SW480 (cell line): ENCODE results near the gene SHQ1.
"Not testable (repeated sequence)": the region's sequence is repeated elsewhere in the genome, so short reads cannot be mapped to it uniquely, and the experiment has no call there.

Source experiments
- DNase-seq: peaks from one replicate; pipeline ENCODE4 v3.0.0-alpha.2; 2016; ENCODE audit warnings: low spot score

SHQ1 gene

DNA sequence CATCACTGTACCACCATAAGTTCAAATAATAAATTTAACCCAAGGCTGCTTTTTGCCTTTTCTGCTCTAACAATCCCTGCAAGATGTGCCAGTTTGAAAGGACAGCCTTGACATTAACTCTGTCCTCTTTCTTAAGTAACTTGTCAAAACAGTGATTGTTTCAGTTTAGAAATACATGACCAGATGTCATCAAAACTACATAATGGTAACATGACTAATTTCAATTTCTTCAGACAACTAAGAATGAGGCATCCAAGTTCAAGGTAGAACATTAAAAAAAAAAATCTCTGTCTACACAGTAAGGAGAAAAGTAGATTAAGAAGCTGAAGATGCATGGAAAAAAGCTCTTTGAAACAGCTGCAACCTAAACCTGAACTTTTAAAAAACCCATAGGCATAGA is 47.4 kb downstream of the SHQ1 start:
- DNase-seq, result no peak

- DNase-seq, result no peak
Measured at GRCh38 chr3:72798552-72799195, 49.6 kb downstream of the SHQ1 start.

- DNase-seq, result no peak
Measured at GRCh38 chr3:72797773-72798543, 50.3 kb downstream of the SHQ1 start.

- DNase-seq, result no peak
Measured at GRCh38 chr3:72794079-72794478, 54.2 kb downstream of the SHQ1 start.

GRCh38 chr3:72791161-72791560 is 57.1 kb downstream of the SHQ1 start:
- no peak for DNase-seq

DNA sequence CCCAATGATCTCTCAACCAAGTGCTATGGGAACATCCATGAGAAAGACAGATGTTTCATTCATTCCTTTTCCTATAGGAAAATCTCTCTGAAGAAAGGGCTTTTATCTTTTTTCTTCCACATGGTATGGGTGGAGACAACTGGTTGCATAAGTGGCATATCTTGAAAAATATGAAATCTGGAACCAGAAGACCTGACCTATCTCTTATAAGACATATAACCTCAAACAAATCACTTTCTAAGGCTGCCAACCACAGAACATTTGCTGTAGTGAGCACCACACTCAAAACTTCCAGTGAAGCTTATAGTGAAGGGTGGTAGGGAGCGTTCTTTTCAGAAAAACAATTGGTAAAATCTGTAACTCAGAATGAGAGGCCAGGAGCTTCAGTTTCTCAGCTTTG is 58.5 kb downstream of the SHQ1 start:
- DNase-seq, result no peak

DNA sequence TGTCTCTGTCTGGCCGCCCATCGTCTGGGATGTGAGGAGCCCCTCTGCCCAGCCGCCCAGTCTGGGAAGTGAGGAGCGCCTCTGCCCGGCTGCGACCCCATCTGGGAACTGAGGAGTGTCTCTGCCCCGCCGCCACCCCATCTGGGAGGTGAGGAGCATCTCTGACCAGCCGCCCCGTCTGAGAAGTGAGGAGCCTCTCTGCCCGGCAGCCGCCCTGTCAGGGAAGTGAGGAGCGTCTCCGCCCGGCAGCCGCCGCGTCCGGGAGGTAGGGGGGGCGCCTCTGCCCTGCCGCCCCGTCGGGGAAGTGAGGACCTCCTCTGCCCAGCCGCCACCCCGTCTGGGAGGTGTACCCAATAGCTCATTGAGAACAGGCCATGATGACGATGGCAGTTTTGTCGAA is 60.0 kb downstream of the SHQ1 start:
- not testable (repeated sequence) for DNase-seq

- DNase-seq, result no peak
Measured at GRCh38 chr3:72786668-72787067, 61.6 kb downstream of the SHQ1 start.

DNA sequence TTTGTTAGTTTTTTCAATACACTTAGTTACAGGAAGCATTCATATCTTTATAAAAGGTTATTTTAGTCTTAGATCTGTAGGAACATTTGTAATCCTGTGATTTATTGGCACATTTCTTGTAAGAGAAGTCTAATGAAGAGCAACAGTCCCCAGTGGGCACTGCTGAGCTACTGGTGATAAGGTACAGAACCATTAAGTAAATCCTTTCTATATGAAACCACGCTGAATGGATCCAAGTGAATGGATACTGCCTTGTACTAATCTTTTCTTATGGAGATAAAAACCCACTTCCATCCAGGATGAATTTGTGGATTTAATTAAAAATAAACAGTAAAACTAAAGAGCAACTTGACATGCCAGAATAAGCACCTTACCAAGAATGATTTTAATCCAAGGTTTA is 64.0 kb downstream of the SHQ1 start:
- no peak for DNase-seq

- DNase-seq, result no peak
Measured at GRCh38 chr3:72782521-72782920, 65.7 kb downstream of the SHQ1 start.

DNA sequence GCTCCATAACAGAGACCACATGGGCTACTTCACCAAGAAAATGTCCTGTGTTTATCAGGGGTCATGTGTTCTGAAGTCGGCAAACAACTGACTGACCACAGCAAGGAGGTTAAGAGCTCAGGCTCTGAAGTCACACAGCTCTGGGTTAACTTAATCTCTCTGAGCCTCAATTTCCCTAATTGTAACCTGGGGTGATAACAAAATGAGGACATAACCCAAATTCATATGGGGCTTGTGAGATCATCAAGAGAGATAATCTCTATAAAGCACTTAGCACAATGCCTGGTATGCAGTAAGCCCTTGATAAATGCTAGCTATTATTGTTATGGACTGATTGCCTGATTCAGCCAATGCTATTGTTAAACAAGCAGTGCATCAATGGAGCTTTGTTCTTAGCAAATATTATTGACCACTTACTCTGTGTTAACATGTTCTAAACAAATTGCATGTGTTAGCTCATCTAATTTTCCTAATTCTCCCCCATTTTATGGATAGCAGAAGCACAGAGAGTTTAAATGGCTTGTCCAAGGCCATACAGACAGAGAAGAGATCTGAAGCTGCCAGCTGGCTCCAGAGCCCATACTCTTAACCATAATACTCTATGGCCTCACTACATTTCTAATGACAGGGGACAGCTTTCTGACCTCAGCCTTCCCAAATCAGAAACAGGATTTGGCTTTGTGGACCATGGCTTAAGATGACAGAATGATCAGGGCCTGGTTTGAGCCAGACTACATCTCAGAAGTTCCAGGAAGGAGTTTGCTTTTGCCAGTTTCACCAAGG is 78.3 kb downstream of the SHQ1 start:
- DNase-seq, result no peak

DNA sequence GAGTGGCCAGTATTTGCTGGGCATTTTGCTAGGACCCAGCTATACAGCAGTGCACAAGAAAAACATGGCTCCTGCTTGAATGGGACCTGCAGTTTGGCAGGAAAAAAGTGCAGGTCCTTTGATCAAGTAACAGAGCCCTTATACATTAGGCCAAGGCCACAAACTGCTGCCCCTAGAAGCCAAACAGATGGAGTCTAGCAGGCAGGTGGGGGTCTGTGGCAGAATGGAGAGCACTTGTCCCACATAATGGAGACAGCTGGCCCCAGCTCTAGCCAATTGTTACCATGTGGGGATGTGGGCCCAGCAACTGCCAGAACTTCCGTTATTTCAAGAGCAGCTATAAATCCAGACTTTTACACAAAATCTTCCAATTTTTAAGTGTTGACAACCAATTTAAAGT is 79.3 kb downstream of the SHQ1 start:
- DNase-seq, result no peak

GRCh38 chr3:72768481-72768880 is 79.8 kb downstream of the SHQ1 start:
- no peak for DNase-seq

GRCh38 chr3:72768006-72768441 is 80.2 kb downstream of the SHQ1 start:
- DNase-seq, result no peak

GRCh38 chr3:72766866-72767265 is 81.4 kb downstream of the SHQ1 start:
- no peak for DNase-seq

DNA sequence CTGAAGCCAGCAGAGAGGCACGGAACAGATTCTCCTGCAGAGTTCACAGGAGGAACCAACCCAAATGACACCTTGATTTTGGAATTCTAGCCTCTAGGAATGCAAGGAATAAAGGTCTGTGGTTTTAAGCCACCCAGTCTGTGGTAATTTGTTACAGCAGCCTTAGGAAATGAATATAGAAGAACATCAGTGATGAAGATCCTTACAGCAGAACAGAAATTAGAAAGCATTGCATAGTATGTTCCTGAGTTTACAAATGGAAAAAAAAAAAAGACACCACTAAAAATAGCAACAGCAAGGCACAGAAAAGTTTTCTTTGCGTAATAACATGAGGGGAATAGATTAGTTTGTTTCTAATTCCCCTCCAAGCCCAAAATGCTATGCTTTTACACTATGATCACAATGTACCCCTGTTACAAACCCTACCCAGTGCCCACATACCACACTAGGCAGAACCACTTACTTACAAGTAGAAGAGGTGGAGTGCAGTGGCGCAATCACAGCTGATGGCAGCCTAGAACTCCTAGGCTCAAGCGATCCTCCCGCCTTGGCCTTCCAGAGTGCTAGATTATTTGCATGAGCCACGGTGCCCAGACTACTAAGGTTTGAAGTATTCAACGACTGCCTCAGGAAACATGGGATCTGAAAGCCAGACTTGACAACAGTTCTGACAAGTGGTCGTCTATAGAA is 84.3 kb downstream of the SHQ1 start:
- DNase-seq, result no peak

DNA sequence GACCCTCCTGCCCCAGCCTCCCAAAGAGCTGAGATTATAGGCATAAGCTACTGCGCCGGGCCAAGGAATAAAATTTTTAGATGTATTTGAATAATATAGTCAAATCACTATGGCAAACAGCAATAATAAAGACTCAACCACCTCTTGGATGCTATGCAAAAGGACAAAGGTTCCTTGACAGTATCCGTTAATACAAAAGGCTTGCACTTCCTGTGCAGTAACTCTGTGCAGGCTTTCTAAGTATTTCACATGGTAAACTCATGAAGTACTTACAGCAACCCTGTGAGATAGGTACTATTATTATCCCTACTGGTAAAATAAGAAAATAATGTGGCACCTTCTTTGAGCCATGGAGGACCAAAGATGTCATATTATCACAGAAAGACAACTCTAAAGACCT is 86.8 kb downstream of the SHQ1 start:
- DNase-seq, result no peak

GRCh38 chr3:72760225-72760624 is 88.0 kb downstream of the SHQ1 start:
- DNase-seq, result no peak

DNA sequence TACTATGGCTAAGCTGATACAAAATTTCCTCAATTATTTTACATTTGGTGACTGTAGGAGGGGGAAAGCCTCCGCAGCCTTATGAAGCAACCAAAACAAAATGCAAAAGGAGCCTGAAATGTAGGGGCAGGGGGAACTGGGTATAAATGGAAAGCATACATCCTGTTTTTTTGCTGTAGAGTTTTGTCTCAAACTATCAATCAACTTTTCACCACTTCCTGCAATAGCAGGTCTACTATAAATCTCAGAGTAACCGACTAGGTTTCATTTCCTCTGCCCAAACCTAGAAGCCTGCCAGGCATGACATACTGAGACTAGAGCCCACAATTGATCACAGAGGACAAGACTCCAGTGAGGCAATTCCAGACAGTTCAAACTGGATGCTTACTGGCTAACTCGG is 91.3 kb downstream of the SHQ1 start:
- DNase-seq, result no peak

- no peak for DNase-seq
Measured at GRCh38 chr3:72754582-72754981, 93.7 kb downstream of the SHQ1 start.

DNA sequence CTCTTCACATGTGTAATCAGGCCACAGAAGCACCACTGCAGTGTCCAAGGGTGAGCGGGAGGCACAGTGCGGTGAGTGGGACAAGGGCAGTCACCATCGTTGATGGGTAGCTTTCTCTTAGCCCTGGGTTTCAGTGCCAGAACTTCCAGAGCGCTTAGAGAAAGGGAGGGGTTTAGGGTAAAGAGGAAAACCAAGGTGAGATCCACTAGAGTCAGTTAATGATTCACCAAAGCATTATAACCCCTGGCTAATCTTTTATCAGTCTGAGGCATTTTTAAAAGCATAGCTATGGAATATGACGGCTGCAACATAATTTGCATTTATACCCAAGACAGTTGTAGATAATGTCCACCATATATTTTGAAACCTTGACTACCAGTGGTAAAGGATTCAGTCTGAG is 94.8 kb downstream of the SHQ1 start:
- peak; percentile 27 for DNase-seq

- no peak for DNase-seq
Measured at GRCh38 chr3:72750405-72750965, 97.8 kb downstream of the SHQ1 start.
